OCI-LY7 (cell line): Measurements from ENCODE around the gene PLP1. TPM values are rescaled to one million over a fixed set of nuclear protein-coding genes. Genes with fewer than 3 reads are reported as not detected.

ENCODE experiments used
- BruUV-seq: library from RNA; stranded (reverse); fragments of 400-500 nt; replicated peaks from 2 replicates; lab custom pipeline; 2021; lab: Mats Ljungman, UMichigan
- CTCF ChIA-PET: fragments of 300-600 bp; sonication (Branson Sonifier 250); formaldehyde crosslinking; loops from one replicate; lab custom pipeline; 2022; ENCODE audit warnings: antibody characterized with exemption; ENCODE audit not compliant: unreplicated experiment; lab: Charles Lee
- POLR2A ChIA-PET: fragments of 300-600 bp; sonication (Branson Sonifier 250); formaldehyde crosslinking; loops from one replicate; lab custom pipeline; 2022; ENCODE audit warnings: antibody characterized with exemption; lab: Charles Lee
- DNase-seq: peaks from one replicate; pipeline ENCODE4 v3.0.0-alpha.2; 2015; ENCODE audit warnings: low spot score
- H2AFZ ChIP-seq: fragments of 200-600 bp; sonication (generic), shearing (Covaris generic); 2 replicates; pipeline ENCODE4 v1.6.1; 2014; ENCODE audit warnings: mild to moderate bottlenecking, antibody characterized with exemption, low read length, moderate library complexity
- H3K27ac ChIP-seq: fragments of 200-600 bp; sonication (generic); 2 replicates; pipeline ENCODE4 v1.5.1; 2014; ENCODE audit warnings: mixed run types, low read depth, mild to moderate bottlenecking, moderate library complexity, low read length, inconsistent platforms; ENCODE audit not compliant: poor library complexity, severe bottlenecking
- H3K36me3 ChIP-seq: fragments of 200-600 bp; sonication (generic); 2 replicates; pipeline ENCODE4 v1.6.1; 2014; ENCODE audit warnings: mild to moderate bottlenecking, antibody characterized with exemption, low read length, moderate library complexity, mixed read lengths; ENCODE audit not compliant: insufficient read depth
- H3K4me1 ChIP-seq: fragments of 200-600 bp; sonication (generic); 2 replicates; pipeline ENCODE4 v1.5.1; 2014; ENCODE audit warnings: mild to moderate bottlenecking, low read length; ENCODE audit not compliant: insufficient read depth, poor library complexity, severe bottlenecking
- H3K4me2 ChIP-seq: fragments of 200-600 bp; sonication (generic); 2 replicates; pipeline ENCODE4 v1.6.1; 2014; ENCODE audit warnings: mild to moderate bottlenecking, low read length
- H3K4me3 ChIP-seq: fragments of 200-600 bp; sonication (generic); 2 replicates; pipeline ENCODE4 v1.5.1; 2014; ENCODE audit warnings: mild to moderate bottlenecking, low read depth, low read length; ENCODE audit not compliant: poor library complexity, severe bottlenecking
- H3K79me2 ChIP-seq: fragments of 200-600 bp; sonication (generic); 2 replicates; pipeline ENCODE4 v1.6.1; 2016; ENCODE audit warnings: low read depth, mild to moderate bottlenecking, low read length, moderate library complexity, mixed read lengths; ENCODE audit not compliant: insufficient read depth
- H3K9me2 ChIP-seq: fragments of 200-600 bp; sonication (generic); 2 replicates; pipeline ENCODE4 v1.6.1; 2016; ENCODE audit warnings: mild to moderate bottlenecking, low read length, mixed read lengths; ENCODE audit not compliant: insufficient read depth
- H3K9me3 ChIP-seq: fragments of 200-600 bp; sonication (generic); 2 replicates; pipeline ENCODE4 v1.6.1; 2014; ENCODE audit warnings: mild to moderate bottlenecking, mixed run types, low read length, mixed read lengths
- H4K20me1 ChIP-seq: fragments of 200-600 bp; sonication (generic); 2 replicates; pipeline ENCODE4 v1.6.1; 2014; ENCODE audit warnings: mild to moderate bottlenecking, antibody characterized with exemption, low read length, moderate library complexity, mixed read lengths; ENCODE audit not compliant: insufficient read depth
- CTCF ChIP-seq: fragments of 200-600 bp; sonication (generic); conservative IDR thresholded peaks from 2 replicates; pipeline ENCODE4 v1.5.1; 2014; ENCODE audit warnings: mild to moderate bottlenecking, antibody characterized with exemption, low read length, moderate library complexity, mixed read lengths
- EZH2phosphoT487 ChIP-seq: fragments of 200-600 bp; sonication (generic); IDR thresholded peaks from 2 replicates; pipeline ENCODE4 v1.6.1; 2018; ENCODE audit warnings: low read depth, borderline replicate concordance, mild to moderate bottlenecking, mixed run types, antibody characterized with exemption, low read length, moderate library complexity, mixed read lengths
- intact Hi-C: fragments of 100-400 bp; cut with micrococcal nuclease; formaldehyde crosslinking; loops from one replicate; pipeline ENCODE4 v1.10.0; 2022; ENCODE audit not compliant: unreplicated experiment
- total RNA-seq, 2 experiments: library from RNA; depleted of rRNA in 1 of 2; stranded (reverse); fragments of >200 nt in 1 of 2; shearing (Covaris generic) in 1 of 2; gene quantifications; 2 replicates each; pipeline ENCODE4 v1.2.3, GENCODE V29; 2014 to 2022

Gene PLP1
- total RNA-seq, 2 experiments from 2014 or later: not detected

GRCh38 chrX:103779141-103779789, 2.6 kb downstream of the PLP1 start:
- ChIA-PET CTCF (no interaction called here), POLR2A (no interaction called here)
- no peak for TF ChIP-seq CTCF
- TF ChIP-seq EZH2phosphoT487: no peak
- no peaks in the 10 kb centered on the region for H3K36me3 ChIP-seq
- DNase-seq: no peak
- intact Hi-C loops: no loop called here
- no peaks in the 10 kb centered on the region for H3K9me3 ChIP-seq
- H3K9me2 ChIP-seq: no peaks in the 10 kb centered on the region
- H3K27ac ChIP-seq: no peak overlapping the region
- no peaks in the 10 kb centered on the region for H4K20me1 ChIP-seq
- no peaks in the 10 kb centered on the region for H3K79me2 ChIP-seq
- H3K4me2 ChIP-seq: no peak overlapping the region
- H2AFZ ChIP-seq: no peak overlapping the region
- H3K4me3 ChIP-seq: no peak overlapping the region
- H3K4me1 ChIP-seq: no peaks in the 10 kb centered on the region
- no TSS peak for BruUV-seq

GRCh38 chrX:103780336-103781061, 3.9 kb downstream of the PLP1 start:
- no TSS peak for BruUV-seq
- Histone ChIP-seq H3K79me2 (no peaks in the 10 kb centered on the region), H4K20me1 (no peaks in the 10 kb centered on the region), H3K36me3 (no peaks in the 10 kb centered on the region), H3K27ac (no peak overlapping the region), H3K4me1 (no peaks in the 10 kb centered on the region), H3K9me2 (no peaks in the 10 kb centered on the region), H3K4me2 (no peak overlapping the region), H3K4me3 (no peak overlapping the region), H2AFZ (no peak overlapping the region), H3K9me3 (no peaks in the 10 kb centered on the region)
- TF ChIP-seq CTCF (no peak), EZH2phosphoT487 (no peak)
- ChIA-PET POLR2A (no interaction called here), CTCF (no interaction called here)
- intact Hi-C loops: no loop called here
- DNase-seq: no peak

GRCh38 chrX:103781062-103781402, 4.4 kb downstream of the PLP1 start:
- DNase-seq: no peak
- no peak for TF ChIP-seq CTCF
- TF ChIP-seq EZH2phosphoT487: no peak
- intact Hi-C loops: no loop called here
- no peaks in the 10 kb centered on the region for H3K79me2 ChIP-seq
- H3K9me3 ChIP-seq: no peaks in the 10 kb centered on the region
- H3K27ac ChIP-seq: no peak overlapping the region
- no peaks in the 10 kb centered on the region for H3K9me2 ChIP-seq
- H4K20me1 ChIP-seq: no peaks in the 10 kb centered on the region
- ChIA-PET CTCF (no interaction called here), POLR2A (interaction anchor here (0.8 kb wide), 1 partner anchor 79 kb away, joined by 3 read pairs; no protein-coding TSS in a partner anchor)
- no peak overlapping the region for H3K4me2 ChIP-seq
- no peak overlapping the region for H3K4me3 ChIP-seq
- no peaks in the 10 kb centered on the region for H3K36me3 ChIP-seq
- H2AFZ ChIP-seq: no peak overlapping the region
- no peaks in the 10 kb centered on the region for H3K4me1 ChIP-seq
- BruUV-seq: no TSS peak
